ENCODE data around the gene IRF4. TPM values are rescaled to one million over a fixed set of nuclear protein-coding genes. Genes with fewer than 3 reads are reported as not detected.

Gene IRF4
- total RNA-seq, 4 donors from 2014 or later, result 0.26 to 0.56 (median 0.31) TPM; not detected in 1

GRCh38 chr6:448296-449056, 56.9 kb downstream of the IRF4 start:
- Histone ChIP-seq H3K9me3 (no peaks in the 10 kb centered on the region), H3K27ac (no peak overlapping the region), H3K4me3 (no peak overlapping the region), H3K27me3 (peaks cover 0 to 9% (median 5%) of the 10 kb centered on the region in 3 donors), H3K4me1 (no peaks in the 10 kb centered on the region), H3K36me3 (no peaks in the 10 kb centered on the region)
- in situ Hi-C loops (cut with MboI; ENCODE audit: low sequenced_read_pairs in 4 of 4) (no loop called here), intact Hi-C loops (cut with DNase I; ENCODE audit: low total_unique reads) (no loop called here)
- no peak for TF ChIP-seq POLR2A (IDR thresholded peaks at IDR 0.05)
- TF ChIP-seq, protein P1, sequence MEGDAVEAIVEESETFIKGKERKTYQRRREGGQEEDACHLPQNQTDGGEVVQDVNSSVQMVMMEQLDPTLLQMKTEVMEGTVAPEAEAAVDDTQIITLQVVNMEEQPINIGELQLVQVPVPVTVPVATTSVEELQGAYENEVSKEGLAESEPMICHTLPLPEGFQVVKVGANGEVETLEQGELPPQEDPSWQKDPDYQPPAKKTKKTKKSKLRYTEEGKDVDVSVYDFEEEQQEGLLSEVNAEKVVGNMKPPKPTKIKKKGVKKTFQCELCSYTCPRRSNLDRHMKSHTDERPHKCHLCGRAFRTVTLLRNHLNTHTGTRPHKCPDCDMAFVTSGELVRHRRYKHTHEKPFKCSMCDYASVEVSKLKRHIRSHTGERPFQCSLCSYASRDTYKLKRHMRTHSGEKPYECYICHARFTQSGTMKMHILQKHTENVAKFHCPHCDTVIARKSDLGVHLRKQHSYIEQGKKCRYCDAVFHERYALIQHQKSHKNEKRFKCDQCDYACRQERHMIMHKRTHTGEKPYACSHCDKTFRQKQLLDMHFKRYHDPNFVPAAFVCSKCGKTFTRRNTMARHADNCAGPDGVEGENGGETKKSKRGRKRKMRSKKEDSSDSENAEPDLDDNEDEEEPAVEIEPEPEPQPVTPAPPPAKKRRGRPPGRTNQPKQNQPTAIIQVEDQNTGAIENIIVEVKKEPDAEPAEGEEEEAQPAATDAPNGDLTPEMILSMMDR (IDR thresholded peaks at IDR 0.05 in 4 of 5, conservative IDR thresholded peaks at IDR 0.05 in 1 of 5), result no peak
- no peak for ATAC-seq
- DNase-seq, result no peak

DNA sequence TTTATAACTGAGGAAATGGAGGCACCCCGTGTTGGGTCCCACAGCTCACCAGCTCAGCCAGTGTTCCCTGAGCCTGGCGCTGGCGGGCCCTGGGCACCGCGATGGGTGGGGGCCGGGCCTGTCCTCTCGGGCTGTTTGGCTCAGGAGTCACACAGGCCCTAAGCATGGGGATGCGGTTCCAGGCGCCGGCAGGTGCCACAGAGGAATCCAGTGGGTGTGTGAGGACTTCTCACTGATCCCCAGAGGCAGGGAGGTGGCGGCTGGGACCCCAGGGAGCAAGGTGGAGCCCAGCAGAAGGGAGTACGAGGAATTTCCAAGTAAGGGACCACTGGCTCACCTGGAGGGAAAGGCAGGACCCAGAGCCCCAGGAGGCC, 57.5 kb downstream of the IRF4 start:
- H3K27me3 ChIP-seq, result peaks cover 0 to 6% (median 0%) of the 10 kb centered on the region in 3 donors
- no peaks in the 10 kb centered on the region for H3K9me3 ChIP-seq
- TF ChIP-seq, protein P1 (IDR thresholded peaks at IDR 0.05 in 4 of 5, conservative IDR thresholded peaks at IDR 0.05 in 1 of 5), result no peak
- TF ChIP-seq POLR2A (IDR thresholded peaks at IDR 0.05), result no peak
- H3K4me1 ChIP-seq, result no peaks in the 10 kb centered on the region
- no peak for ATAC-seq
- intact Hi-C loops (cut with DNase I; ENCODE audit: low total_unique reads), result no loop called here
- no peaks in the 10 kb centered on the region for H3K36me3 ChIP-seq
- in situ Hi-C loops (cut with MboI; ENCODE audit: low sequenced_read_pairs in 4 of 4), result no loop called here
- no peak overlapping the region for H3K4me3 ChIP-seq
- no peak for DNase-seq
- no peak overlapping the region for H3K27ac ChIP-seq

DNA sequence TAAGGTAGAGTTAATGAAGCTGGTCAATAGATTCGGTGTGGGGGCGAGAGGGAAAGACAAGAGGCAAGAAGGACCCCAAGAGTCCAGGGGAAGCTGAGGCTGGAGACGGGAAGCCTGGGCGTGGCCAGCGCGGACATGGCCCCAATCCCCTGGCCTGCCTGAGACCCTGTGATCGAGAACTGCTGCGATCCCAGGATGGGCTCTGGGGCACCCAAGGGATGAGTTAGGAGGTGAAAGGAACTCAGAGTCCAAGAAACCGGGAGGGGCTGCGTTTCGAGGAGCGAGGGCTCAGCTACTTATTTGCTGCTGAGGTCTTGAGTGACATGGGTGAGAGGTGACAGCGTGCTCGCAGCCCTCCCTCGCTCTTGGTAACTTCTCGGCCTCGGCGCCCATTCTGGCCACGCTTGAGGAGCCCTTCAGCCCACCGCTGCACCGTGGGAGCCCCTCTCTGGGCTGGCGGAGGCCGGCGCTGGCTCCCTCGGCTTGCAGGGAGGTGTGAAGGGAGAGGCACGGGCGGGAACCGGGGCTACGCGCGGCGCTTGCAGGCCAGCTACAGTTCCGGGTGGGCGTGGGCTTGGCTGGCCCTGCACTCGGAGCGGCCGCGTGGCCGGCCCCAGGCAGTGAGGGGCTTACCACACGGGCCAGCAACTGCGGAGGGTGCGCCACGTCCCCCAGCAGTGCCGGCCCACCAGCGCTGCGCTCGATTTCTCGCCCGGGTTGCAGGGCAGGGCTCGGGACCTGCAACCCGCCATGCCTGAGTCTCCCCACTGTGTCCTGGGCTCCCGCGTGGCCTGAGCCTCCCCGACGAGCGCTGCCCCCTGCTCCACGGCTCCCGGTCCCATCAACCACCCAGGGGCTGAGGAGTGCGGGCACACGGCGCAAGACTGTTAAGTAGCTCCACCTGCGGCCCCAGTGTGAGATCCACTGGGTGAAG, 58.2 kb downstream of the IRF4 start:
- TF ChIP-seq, protein P1 (IDR thresholded peaks at IDR 0.05 in 4 of 5, conservative IDR thresholded peaks at IDR 0.05 in 1 of 5), result no peak
- no peak for TF ChIP-seq POLR2A (IDR thresholded peaks at IDR 0.05)
- DNase-seq, result no peak
- Histone ChIP-seq H3K27me3 (peaks cover 0 to 3% (median 0%) of the 10 kb centered on the region in 3 donors), H3K4me1 (no peaks in the 10 kb centered on the region), H3K4me3 (no peak overlapping the region), H3K9me3 (no peaks in the 10 kb centered on the region), H3K27ac (no peak overlapping the region), H3K36me3 (no peaks in the 10 kb centered on the region)
- in situ Hi-C loops (cut with MboI; ENCODE audit: low sequenced_read_pairs in 4 of 4), result no loop called here
- intact Hi-C loops (cut with DNase I; ENCODE audit: low total_unique reads), result no loop called here
- ATAC-seq, result no peak

DNA sequence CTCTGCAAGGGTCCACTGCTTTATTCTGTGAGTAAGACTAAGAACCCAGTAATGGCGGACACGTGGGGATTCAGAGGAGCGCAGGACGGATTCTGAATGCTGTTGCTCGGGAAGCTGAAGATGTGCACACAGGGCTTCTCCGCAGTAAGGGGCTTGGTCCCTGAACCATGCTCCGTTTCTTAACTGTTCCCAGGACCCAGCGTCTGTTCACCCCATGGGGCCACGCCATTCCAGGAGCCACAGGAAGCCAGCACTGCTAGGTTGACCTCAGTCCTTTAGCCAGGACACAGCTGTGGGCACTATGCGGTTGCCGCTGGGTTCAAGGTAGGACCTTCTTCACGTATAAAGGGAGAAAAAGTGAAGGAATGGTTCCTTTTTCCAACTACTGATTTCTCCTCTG, 59.8 kb downstream of the IRF4 start:
- TF ChIP-seq POLR2A (IDR thresholded peaks at IDR 0.05), result no peak
- TF ChIP-seq, protein P1 (IDR thresholded peaks at IDR 0.05 in 4 of 5, conservative IDR thresholded peaks at IDR 0.05 in 1 of 5), result no peak
- H3K27ac ChIP-seq, result no peak overlapping the region
- H3K9me3 ChIP-seq, result no peaks in the 10 kb centered on the region
- no peaks in the 10 kb centered on the region for H3K36me3 ChIP-seq
- ATAC-seq (no peak), DNase-seq (no peak)
- peaks cover 0 to 3% (median 0%) of the 10 kb centered on the region in 3 donors for H3K27me3 ChIP-seq
- in situ Hi-C loops (cut with MboI; ENCODE audit: low sequenced_read_pairs in 4 of 4), result no loop called here
- no peak overlapping the region for H3K4me3 ChIP-seq
- no peaks in the 10 kb centered on the region for H3K4me1 ChIP-seq
- intact Hi-C loops (cut with DNase I; ENCODE audit: low total_unique reads), result no loop called here

All from gastrocnemius medialis (tissue), 4 donors.